Suprapubic skin (tissue), 4 donors: Measurements from ENCODE around the gene LGALS1.

ENCODE experiments used
- EP300 ChIP-seq: sonication (generic); formaldehyde crosslinking; IDR thresholded peaks from one replicate; pipeline ENCODE4 v1.6.1; 2017; ENCODE audit warnings: antibody characterized with exemption
- POLR2A ChIP-seq, 2 donors: fragments of 450-650 bp; IDR thresholded peaks; one replicate each; pipeline ENCODE4 v1.6.1; 2017; ENCODE audit warnings: antibody characterized with exemption in 2 of 2, mild to moderate bottlenecking in 2 of 2, moderate library complexity in 2 of 2
- POLR2AphosphoS5 ChIP-seq, 3 donors: sonication (generic); formaldehyde crosslinking; IDR thresholded peaks; one replicate each; pipeline ENCODE4 v1.6.1; 2017; ENCODE audit warnings: antibody characterized with exemption in 3 of 3
- TF ChIP-seq, protein P1 (sequence below), 2 donors: fragments of 200-600 bp in 1 of 2; fragments of 450-650 bp in 1 of 2; sonication (generic) in 1 of 2; IDR thresholded peaks; one replicate each; pipeline ENCODE4 v1.5.1; 2016 to 2019; ENCODE audit warnings: antibody characterized with exemption in 2 of 2, mild to moderate bottlenecking in 1 of 2, moderate library complexity in 1 of 2

DNA sequence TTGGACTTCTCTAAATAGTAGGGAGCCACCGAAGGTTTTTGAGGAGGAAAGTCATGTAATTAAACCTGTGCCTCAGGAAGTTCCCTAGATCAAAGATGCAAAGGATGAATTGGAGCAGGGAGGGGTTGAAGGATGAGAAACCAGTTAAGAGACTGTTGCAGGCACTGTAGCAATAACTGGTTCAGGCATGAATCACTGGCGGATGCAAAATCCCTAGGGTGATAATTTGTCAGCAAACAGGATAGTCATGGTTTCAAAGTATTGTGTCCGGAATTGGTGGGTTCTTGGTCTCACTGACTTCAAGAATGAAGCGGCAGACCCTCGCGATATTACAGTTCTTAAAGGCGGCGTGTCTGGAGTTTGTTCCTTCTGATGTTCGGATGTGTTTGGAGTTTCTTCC is 41.3 kb downstream of the LGALS1 start:
- no peak for TF ChIP-seq POLR2AphosphoS5 (IDR thresholded peaks at IDR 0.05)
- TF ChIP-seq POLR2A (IDR thresholded peaks at IDR 0.05): no peak
- TF ChIP-seq, protein P1, sequence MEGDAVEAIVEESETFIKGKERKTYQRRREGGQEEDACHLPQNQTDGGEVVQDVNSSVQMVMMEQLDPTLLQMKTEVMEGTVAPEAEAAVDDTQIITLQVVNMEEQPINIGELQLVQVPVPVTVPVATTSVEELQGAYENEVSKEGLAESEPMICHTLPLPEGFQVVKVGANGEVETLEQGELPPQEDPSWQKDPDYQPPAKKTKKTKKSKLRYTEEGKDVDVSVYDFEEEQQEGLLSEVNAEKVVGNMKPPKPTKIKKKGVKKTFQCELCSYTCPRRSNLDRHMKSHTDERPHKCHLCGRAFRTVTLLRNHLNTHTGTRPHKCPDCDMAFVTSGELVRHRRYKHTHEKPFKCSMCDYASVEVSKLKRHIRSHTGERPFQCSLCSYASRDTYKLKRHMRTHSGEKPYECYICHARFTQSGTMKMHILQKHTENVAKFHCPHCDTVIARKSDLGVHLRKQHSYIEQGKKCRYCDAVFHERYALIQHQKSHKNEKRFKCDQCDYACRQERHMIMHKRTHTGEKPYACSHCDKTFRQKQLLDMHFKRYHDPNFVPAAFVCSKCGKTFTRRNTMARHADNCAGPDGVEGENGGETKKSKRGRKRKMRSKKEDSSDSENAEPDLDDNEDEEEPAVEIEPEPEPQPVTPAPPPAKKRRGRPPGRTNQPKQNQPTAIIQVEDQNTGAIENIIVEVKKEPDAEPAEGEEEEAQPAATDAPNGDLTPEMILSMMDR (IDR thresholded peaks at IDR 0.05): no peak
- no peak for TF ChIP-seq EP300
